ENCODE data around the gene PRDM11. TPM values are rescaled to one million over a fixed set of nuclear protein-coding genes. Genes with fewer than 3 reads are reported as not detected.

The PRDM11 gene
- total RNA-seq, 6 experiments from 2014 or later, result 1.4 to 4.1 (median 3.8) TPM

DNA sequence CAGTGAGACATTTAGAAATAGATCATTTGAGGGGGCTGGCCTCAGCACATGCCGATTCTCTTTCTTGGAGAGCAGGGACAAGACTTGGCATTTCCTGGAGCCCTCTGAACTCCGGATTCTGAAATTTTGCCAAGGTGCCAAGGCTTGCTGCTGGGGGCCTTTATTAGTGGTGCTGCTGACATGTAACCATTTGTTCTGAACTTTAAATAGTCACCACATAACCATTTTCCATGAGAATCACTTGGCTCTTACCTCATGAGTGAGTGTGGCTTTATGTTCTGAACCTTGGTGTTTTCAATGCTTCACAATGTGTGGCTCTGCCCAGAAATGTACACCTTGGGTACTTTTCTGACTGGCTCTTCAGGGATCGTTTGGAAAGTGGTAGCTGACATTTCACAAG is 106.4 kb downstream of the PRDM11 start:
- TF ChIP-seq CTCF (IDR thresholded peaks at IDR 0.05), result no peak
- TF ChIP-seq POLR2A (IDR thresholded peaks at IDR 0.05), result no peak
- intact Hi-C loops (cut with DNase I), result no loop called here
- DNase-seq (no peak), ATAC-seq (no peak)
- Histone ChIP-seq H3K27ac (no peak overlapping the region), H3K4me1 (no peaks in the 10 kb centered on the region), H3K9me3 (no peaks in the 10 kb centered on the region), H3K27me3 (no peaks in the 10 kb centered on the region), H3K4me3 (no peak overlapping the region), H3K36me3 (no peaks in the 10 kb centered on the region)
- WGBS (ENCODE audit: insufficient coverage, low coverage, low lambda C conversion rate, missing lambda C conversion rate), result 47% methylated on average over 3 of the region's 3 CpGs

- no peaks in the 10 kb centered on the region for H3K9me3 ChIP-seq
- ATAC-seq (no peak), DNase-seq (no peak)
- TF ChIP-seq POLR2A (IDR thresholded peaks at IDR 0.05) (no peak), CTCF (IDR thresholded peaks at IDR 0.05) (no peak)
- no peak overlapping the region for H3K4me3 ChIP-seq
- intact Hi-C loops (cut with DNase I), result no loop called here
- no peaks in the 10 kb centered on the region for H3K27me3 ChIP-seq
- no peak overlapping the region for H3K27ac ChIP-seq
- no peaks in the 10 kb centered on the region for H3K36me3 ChIP-seq
- 82% methylated on average over 8 of the region's 9 CpGs for WGBS (ENCODE audit: insufficient coverage, low coverage, low lambda C conversion rate, missing lambda C conversion rate)
- no peaks in the 10 kb centered on the region for H3K4me1 ChIP-seq
Measured at GRCh38 chr11:45253640-45254039, 107.2 kb downstream of the PRDM11 start.

DNA sequence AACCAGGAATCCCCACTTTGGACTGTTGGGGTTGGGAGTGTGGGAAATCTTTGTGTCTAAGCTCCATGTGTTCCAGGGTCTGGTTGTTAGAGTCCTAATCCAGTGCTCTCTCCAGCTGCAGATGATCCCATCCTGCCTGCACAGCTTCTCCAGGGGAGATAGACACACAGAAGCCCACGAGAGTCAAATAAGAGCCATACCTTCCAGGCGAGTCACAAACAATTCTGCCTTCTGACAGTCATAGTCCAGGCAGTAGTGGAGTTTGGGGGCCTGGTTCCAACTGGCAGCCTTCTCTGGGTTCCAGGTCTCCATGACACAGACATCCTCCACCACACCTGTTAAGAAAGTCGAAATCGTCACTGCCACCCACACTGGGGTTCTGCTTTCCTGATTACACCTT is 107.6 kb downstream of the PRDM11 start:
- Histone ChIP-seq H3K27me3 (no peaks in the 10 kb centered on the region), H3K4me1 (no peaks in the 10 kb centered on the region), H3K9me3 (no peaks in the 10 kb centered on the region), H3K36me3 (no peaks in the 10 kb centered on the region), H3K4me3 (no peak overlapping the region), H3K27ac (no peak overlapping the region)
- no CpG with 5 or more reads among the region's 4 CpGs for WGBS (ENCODE audit: insufficient coverage, low coverage, low lambda C conversion rate, missing lambda C conversion rate)
- no peak for DNase-seq
- no peak for TF ChIP-seq CTCF (IDR thresholded peaks at IDR 0.05)
- no peak for TF ChIP-seq POLR2A (IDR thresholded peaks at IDR 0.05)
- no peak for ATAC-seq
- intact Hi-C loops (cut with DNase I), result no loop called here

DNA sequence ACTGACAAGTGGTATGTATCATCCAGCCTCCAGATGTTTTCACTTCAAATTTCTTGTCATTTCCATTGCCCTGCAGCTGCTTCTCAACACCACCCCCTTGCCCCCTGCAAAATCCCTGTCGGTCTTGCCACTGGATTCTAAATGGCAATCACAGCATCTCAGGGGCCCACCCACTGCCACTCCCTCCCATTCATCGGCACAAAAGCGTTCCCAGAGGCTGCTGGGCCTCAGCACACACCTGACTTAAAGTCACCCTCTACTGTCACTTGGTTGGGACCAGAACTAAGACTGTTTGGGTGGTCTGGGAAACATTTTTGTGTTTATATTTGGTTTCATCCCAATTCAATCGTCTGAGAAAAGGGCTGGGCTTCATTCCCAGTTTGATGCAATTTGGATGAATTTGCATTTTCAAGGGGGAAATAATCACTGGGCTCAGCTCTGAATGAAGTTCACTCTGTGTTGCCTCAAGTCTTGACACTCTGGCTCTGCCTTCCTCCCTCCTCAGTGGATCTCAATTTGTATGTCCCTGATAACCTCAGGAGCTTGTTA is 112.6 kb downstream of the PRDM11 start:
- H3K9me3 ChIP-seq, result no peaks in the 10 kb centered on the region
- H3K27ac ChIP-seq, result no peak overlapping the region
- no peak for TF ChIP-seq POLR2A (IDR thresholded peaks at IDR 0.05)
- no peak for TF ChIP-seq CTCF (IDR thresholded peaks at IDR 0.05)
- no peak for ATAC-seq
- no peaks in the 10 kb centered on the region for H3K36me3 ChIP-seq
- DNase-seq, result no peak
- intact Hi-C loops (cut with DNase I), result no loop called here
- no peaks in the 10 kb centered on the region for H3K4me1 ChIP-seq
- WGBS (ENCODE audit: insufficient coverage, low coverage, low lambda C conversion rate, missing lambda C conversion rate), result 11% methylated on average over 4 of the region's 4 CpGs
- H3K4me3 ChIP-seq, result no peak overlapping the region
- no peaks in the 10 kb centered on the region for H3K27me3 ChIP-seq

DNA sequence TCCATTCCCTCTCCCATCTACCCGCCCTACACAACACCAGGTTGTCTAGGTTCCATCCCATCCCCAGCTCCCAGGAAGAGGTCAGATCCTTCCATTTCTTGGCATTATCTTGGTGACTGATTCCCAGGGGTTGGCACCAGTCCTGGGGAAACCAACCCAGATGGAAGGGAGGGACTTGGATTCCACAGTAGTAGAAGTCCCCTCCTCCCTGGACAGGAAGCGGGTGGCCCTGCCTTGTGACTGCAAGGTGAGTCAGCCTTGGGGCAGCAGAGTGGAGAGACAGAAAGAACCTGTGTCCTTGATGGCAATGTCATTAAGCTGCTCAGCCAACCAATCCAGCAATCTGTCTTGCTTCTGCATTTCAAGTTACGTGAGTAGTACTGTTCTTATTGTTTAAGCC is 113.2 kb downstream of the PRDM11 start:
- DNase-seq (no peak), ATAC-seq (peak in 1 of 4 donors; percentile 66)
- Histone ChIP-seq H3K4me1 (no peaks in the 10 kb centered on the region), H3K9me3 (no peaks in the 10 kb centered on the region), H3K27ac (no peak overlapping the region), H3K4me3 (no peak overlapping the region), H3K27me3 (no peaks in the 10 kb centered on the region), H3K36me3 (no peaks in the 10 kb centered on the region)
- 79% methylated on average over 2 of the region's 3 CpGs for WGBS (ENCODE audit: insufficient coverage, low coverage, low lambda C conversion rate, missing lambda C conversion rate)
- intact Hi-C loops (cut with DNase I), result no loop called here
- TF ChIP-seq CTCF (IDR thresholded peaks at IDR 0.05), result no peak
- no peak for TF ChIP-seq POLR2A (IDR thresholded peaks at IDR 0.05)

All from right lobe of liver (tissue), 6 donors.